Smooth muscle cell (in vitro differentiated cells): Measurements from ENCODE around the gene ALAS1. TPM values are rescaled to one million over a fixed set of nuclear protein-coding genes. Genes with fewer than 3 reads are reported as not detected.

Experiments used
- DNase-seq: peaks from one replicate; lab custom pipeline; 2025; ENCODE audit not compliant: unreplicated experiment; lab: John Stamatoyannopoulos, UW
- H2AFZ ChIP-seq: fragments of 200-600 bp; sonication (generic); 2 replicates; pipeline ENCODE4 v1.6.0; 2016; ENCODE audit warnings: antibody characterized with exemption, low read depth, mild to moderate bottlenecking
- H3F3A ChIP-seq: fragments of 200-600 bp; sonication (generic); 2 replicates; pipeline ENCODE4 v1.6.0; 2017; ENCODE audit warnings: antibody characterized with exemption, low read depth
- H3K27ac ChIP-seq: fragments of 200-600 bp; sonication (generic); 2 replicates; pipeline ENCODE4 v1.5.1; 2016; ENCODE audit warnings: low read depth, mild to moderate bottlenecking
- H3K27me3 ChIP-seq: fragments of 200-600 bp; sonication (generic); 2 replicates; pipeline ENCODE4 v1.6.1; 2016; ENCODE audit warnings: low read depth, mild to moderate bottlenecking
- H3K36me3 ChIP-seq: fragments of 200-600 bp; sonication (generic); 2 replicates; pipeline ENCODE4 v1.5.1; 2016; ENCODE audit warnings: low read depth
- H3K4me1 ChIP-seq: fragments of 200-600 bp; sonication (generic); 2 replicates; pipeline ENCODE4 v1.5.1; 2016; ENCODE audit warnings: low read depth
- H3K4me2 ChIP-seq: fragments of 200-600 bp; sonication (generic); 2 replicates; pipeline ENCODE4 v1.6.0; 2016; ENCODE audit warnings: mild to moderate bottlenecking
- H3K4me3 ChIP-seq: fragments of 200-600 bp; sonication (generic); 2 replicates; pipeline ENCODE4 v1.5.1; 2016; ENCODE audit warnings: mild to moderate bottlenecking
- H3K79me2 ChIP-seq: fragments of 200-600 bp; sonication (generic); 2 replicates; pipeline ENCODE4 v1.6.0; 2016; ENCODE audit warnings: low read depth, mild to moderate bottlenecking
- H3K9ac ChIP-seq: fragments of 200-600 bp; sonication (generic); 2 replicates; pipeline ENCODE4 v1.6.0; 2016; ENCODE audit warnings: low read depth
- H3K9me3 ChIP-seq: fragments of 200-600 bp; sonication (generic); replicated peaks from 2 replicates; pipeline ENCODE4 v1.5.1; 2016; ENCODE audit warnings: low read depth
- H4K20me1 ChIP-seq: fragments of 200-600 bp; sonication (generic); 2 replicates; pipeline ENCODE4 v1.6.0; 2016; ENCODE audit warnings: low read depth
- WGBS: methylation state at CpG from one replicate; pipeline ENCODE4 v1.1.7; 2016; ENCODE audit warnings: low lambda C conversion rate; 5-methylcytosine and 5-hydroxymethylcytosine counted together
- polyA plus RNA-seq: library from polyadenylated mRNA; unstranded; fragments of >200 nt; fragmentation: Nextera tagmentation; extraction: Ambion mirVana; gene quantifications from 2 replicates; pipeline ENCODE4 v1.2.1, GENCODE V29; 2016
- total RNA-seq: library from RNA; depleted of rRNA; stranded (reverse); fragments of >200 nt; gene quantifications from 2 replicates; pipeline ENCODE4 v1.2.3, GENCODE V29; 2014
- TF ChIP-seq, protein P1 (sequence below): fragments of 200-600 bp; sonication (generic); IDR thresholded peaks from 2 replicates; pipeline ENCODE4 v1.5.1; 2017; ENCODE audit warnings: borderline replicate concordance, mild to moderate bottlenecking, antibody characterized with exemption; ENCODE audit not compliant: insufficient read depth, poor library complexity, severe bottlenecking

The ALAS1 gene
- total and polyA plus RNA-seq, 2 experiments from 2014 or later, result 35.7 to 59.4 TPM

DNA sequence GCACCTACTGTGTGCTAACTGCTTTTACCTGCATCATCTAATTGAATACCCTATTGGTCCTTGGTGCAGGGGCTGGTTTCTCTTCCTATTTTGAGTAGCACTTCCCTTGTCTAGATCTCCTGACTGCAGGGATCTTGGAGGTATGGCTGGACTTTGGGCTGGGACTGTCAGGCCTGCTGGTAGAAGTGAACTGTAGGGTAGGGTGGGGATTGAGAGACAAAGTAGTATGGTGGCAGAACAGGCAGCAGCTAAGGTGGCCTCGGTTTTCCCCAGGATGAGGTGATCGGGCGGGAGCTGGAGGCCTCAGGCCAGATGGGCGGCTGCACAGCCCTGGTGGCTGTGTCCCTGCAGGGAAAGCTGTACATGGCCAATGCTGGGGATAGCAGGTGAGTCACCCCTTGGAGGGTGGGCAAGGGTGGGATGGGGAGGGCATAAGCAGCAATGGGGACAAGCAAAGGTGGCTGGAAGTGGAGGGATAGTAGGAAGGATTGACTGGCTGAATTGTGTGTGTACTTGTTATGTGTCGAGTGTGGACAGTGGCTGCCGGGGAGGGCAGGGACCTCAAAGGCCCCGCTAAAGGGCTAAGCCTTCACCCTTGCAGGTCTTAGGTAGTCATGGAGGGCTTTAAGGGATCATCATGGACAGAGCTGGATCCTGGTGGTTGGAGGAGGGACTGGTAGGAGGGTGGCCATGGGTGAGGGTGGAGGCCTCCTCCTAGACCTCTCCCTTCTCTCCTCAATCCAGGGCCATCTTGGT lies 49.6 kb downstream of the ALAS1 start:
- peaks cover 4% of the 10 kb centered on the region for H3K4me1 ChIP-seq
- H3K79me2 ChIP-seq, result no peaks in the 10 kb centered on the region
- no peak overlapping the region for H3K27ac ChIP-seq
- no peaks in the 10 kb centered on the region for H4K20me1 ChIP-seq
- no peak for DNase-seq
- H3K36me3 ChIP-seq, result no peaks in the 10 kb centered on the region
- H3K4me3 ChIP-seq, result no peak overlapping the region
- H3K4me2 ChIP-seq, result no peak overlapping the region
- no peaks in the 10 kb centered on the region for H3K9me3 ChIP-seq
- H3F3A ChIP-seq, result peaks cover 4% of the 10 kb centered on the region
- 93% methylated on average over 7 of the region's 7 CpGs for WGBS
- H2AFZ ChIP-seq, result no peak overlapping the region
- no peak overlapping the region for H3K9ac ChIP-seq
- TF ChIP-seq, protein P1, sequence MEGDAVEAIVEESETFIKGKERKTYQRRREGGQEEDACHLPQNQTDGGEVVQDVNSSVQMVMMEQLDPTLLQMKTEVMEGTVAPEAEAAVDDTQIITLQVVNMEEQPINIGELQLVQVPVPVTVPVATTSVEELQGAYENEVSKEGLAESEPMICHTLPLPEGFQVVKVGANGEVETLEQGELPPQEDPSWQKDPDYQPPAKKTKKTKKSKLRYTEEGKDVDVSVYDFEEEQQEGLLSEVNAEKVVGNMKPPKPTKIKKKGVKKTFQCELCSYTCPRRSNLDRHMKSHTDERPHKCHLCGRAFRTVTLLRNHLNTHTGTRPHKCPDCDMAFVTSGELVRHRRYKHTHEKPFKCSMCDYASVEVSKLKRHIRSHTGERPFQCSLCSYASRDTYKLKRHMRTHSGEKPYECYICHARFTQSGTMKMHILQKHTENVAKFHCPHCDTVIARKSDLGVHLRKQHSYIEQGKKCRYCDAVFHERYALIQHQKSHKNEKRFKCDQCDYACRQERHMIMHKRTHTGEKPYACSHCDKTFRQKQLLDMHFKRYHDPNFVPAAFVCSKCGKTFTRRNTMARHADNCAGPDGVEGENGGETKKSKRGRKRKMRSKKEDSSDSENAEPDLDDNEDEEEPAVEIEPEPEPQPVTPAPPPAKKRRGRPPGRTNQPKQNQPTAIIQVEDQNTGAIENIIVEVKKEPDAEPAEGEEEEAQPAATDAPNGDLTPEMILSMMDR, result no peak
- H3K27me3 ChIP-seq, result no peaks in the 10 kb centered on the region

DNA sequence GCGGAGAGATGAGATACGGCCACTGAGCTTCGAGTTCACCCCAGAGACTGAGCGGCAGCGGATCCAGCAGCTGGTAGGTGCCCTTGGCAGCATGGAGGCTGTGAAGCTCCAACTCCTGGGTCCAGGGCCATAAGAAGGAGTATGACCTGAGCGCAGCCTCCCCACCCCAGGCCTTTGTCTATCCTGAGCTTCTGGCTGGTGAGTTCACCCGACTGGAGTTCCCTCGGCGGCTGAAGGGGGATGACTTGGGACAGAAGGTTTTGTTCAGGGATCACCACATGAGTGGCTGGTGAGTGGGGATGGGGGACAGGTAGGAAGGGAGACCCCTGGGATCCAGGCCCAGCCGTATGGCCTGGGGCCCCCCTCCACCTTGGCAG lies 50.2 kb downstream of the ALAS1 start:
- 97% methylated on average over 10 of the region's 10 CpGs for WGBS
- H2AFZ ChIP-seq, result no peak overlapping the region

DNA sequence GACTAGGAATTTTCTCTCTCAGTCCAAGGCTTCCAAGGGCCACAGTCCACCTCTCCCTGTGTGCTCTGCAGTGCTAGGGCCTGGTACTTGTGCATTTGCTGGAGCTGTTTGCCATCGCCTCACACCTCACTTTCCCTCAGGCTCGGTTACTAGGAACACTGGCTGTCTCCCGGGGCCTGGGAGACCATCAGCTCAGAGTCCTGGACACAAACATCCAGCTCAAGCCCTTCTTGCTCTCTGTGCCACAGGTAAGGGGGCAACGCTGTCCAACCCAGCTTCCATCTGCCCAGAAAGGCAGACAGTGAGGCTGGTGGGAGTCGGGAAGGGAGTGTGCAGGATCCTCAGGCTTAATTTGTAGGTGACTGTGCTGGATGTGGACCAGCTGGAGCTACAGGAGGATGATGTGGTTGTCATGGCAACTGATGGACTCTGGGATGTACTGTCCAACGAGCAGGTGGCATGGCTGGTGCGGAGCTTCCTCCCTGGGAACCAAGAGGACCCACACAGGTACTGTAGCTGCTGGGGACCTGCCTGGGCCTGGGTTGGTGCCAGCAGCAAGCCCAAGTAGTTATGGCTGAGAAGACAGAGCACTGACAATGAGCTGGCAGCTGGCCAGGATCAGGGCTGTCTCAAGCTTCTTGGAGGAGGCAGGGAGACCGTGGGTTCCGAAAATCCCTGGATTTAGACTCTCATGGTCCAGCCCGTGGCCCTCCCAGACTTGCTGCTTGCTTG lies 51.0 kb downstream of the ALAS1 start:
- no peak for DNase-seq
- 93% methylated on average over 10 of the region's 10 CpGs for WGBS
- Histone ChIP-seq H3K36me3 (no peaks in the 10 kb centered on the region), H2AFZ (no peak overlapping the region), H3K4me3 (no peak overlapping the region), H3K79me2 (no peaks in the 10 kb centered on the region), H3K27me3 (no peaks in the 10 kb centered on the region), H3K9me3 (no peaks in the 10 kb centered on the region), H4K20me1 (peaks cover 12% of the 10 kb centered on the region), H3K4me1 (peaks cover 4% of the 10 kb centered on the region), H3K4me2 (no peak overlapping the region), H3K27ac (no peak overlapping the region), H3F3A (peaks cover 8% of the 10 kb centered on the region), H3K9ac (no peak overlapping the region)
- TF ChIP-seq, protein P1, result no peak

More for the DNA sequence above, 50.2 kb downstream of the ALAS1 start:
- Histone ChIP-seq H4K20me1 (peaks cover 5% of the 10 kb centered on the region), H3K4me2 (no peak overlapping the region), H3F3A (peaks cover 4% of the 10 kb centered on the region), H3K4me1 (peaks cover 4% of the 10 kb centered on the region), H3K9ac (no peak overlapping the region), H3K79me2 (no peaks in the 10 kb centered on the region), H3K27ac (no peak overlapping the region), H3K36me3 (no peaks in the 10 kb centered on the region), H3K27me3 (no peaks in the 10 kb centered on the region), H3K4me3 (no peak overlapping the region), H3K9me3 (no peaks in the 10 kb centered on the region)
- TF ChIP-seq, protein P1, result no peak
- no peak for DNase-seq
